GM21526 (cell line): Measurements from ENCODE around the gene VAV3.
"Not testable (repeated sequence)": the region's sequence is repeated elsewhere in the genome, so short reads cannot be mapped to it uniquely, and the experiment has no call there.

ENCODE experiments used
- ATAC-seq: cut with Tn5 transposase; IDR thresholded peaks from one replicate; pipeline ENCODE4 v1.9.1; 2021; ENCODE audit warnings: moderate library complexity; ENCODE audit not compliant: unreplicated experiment, low FRiP score

The VAV3 gene

DNA sequence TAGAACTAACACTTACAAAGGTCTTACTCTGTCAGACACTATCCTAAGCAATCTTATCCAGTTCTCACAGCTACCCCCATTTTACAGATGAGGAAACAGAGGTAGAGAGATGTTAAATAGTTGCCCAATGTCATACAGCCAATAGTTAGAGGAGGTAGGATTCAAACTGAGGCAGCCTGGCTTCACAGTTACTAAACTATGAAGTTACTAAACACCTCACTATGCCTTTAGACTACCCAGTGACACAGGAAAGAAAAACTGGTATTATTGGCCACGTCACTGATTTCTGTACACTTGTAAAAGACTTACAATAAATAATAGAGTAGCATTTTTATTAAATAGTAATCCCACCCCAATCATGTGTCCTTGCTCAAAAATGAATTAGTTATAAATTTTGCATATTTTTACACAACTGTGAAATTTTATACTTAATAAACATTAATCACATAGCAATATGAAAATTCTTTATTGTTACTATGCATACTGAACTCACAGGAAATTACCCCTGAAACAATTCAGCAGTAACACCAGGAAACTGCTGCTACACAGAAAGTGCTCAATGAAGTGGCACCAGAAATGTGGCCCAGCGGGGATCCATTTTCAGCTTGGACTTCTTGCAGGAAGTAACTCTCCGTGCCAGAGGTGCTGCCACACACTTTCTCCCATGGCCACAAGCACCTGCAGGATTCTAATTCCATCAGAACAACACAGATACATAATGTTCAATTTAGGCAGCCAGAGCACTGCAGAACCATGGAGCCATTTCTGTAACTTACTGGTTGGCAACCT, 69.4 kb downstream of the VAV3 start:
- ATAC-seq, result no peak

DNA sequence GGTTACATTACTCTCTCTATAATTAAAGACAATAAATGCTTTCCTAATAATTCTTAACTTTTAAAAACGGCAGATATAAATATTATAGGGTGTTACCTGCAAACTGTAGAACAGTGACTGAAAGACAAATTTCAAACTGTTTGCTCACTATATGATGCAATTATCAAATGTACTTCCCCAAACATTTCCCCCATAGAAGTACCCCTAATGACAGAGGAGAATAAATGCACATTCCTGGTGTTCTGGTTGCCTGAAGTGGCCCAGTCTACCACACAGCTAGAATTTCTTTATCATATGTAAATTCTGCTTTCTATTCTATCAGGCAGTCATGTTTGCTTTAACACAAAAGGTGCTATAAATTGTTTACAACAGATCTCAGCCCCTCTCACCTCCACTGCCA, 70.4 kb downstream of the VAV3 start:
- no peak for ATAC-seq

DNA sequence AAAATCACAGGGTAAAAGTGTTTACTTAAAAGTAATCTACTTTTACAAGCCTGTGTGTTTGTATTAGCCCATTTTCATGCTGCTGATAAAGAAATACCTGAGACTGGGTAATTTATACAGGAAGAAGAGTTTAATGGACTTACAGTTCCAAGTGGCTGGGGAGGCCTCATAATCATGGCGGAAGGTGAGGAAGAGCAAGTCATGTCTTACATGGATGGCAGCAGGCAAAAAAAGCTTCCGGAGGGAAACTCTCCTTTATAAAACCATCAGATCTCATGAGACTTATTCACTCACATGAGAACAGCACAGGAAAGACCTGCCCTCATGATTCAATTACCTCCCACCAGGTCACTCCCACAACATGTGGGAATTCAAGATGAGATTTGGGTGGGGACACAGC, 71.6 kb downstream of the VAV3 start:
- ATAC-seq, result not testable (repeated sequence)

DNA sequence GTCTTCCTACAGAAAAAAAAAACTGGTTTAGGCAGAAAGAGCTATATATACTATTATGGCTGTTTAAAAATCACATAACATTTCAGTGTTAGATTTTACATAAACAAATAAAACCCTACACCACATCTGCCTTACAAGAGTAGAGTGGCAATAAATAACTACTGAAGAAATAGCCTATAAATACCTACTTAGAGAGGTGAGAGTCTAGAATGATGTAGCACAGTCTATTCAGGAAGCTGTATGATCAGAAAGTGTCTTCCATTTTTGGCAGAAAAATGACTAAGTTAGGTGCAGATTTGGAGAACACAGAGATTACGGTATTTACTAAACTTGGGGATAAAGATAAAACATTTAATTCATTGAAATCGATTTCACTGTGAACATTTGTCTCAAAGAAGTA, 75.5 kb downstream of the VAV3 start:
- no peak for ATAC-seq

DNA sequence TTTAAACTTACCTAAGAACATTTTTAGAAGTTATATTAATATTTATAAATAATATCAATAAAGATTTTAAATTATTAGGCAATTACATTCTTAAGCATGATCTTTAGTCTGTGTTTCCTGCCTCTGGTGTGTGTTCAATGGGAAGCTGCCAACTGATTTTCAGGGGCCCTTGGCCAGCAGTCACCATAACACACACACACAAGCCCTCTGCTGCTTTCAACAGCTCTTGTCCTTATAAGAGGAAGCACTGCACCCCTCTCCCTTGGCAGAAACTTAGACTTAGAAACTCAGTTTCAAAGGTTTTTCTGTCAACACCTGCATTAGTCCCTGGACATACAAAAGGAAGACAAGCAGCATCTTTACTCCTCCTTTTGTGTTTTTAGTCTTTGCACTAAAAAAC, 81.4 kb downstream of the VAV3 start:
- ATAC-seq, result no peak

DNA sequence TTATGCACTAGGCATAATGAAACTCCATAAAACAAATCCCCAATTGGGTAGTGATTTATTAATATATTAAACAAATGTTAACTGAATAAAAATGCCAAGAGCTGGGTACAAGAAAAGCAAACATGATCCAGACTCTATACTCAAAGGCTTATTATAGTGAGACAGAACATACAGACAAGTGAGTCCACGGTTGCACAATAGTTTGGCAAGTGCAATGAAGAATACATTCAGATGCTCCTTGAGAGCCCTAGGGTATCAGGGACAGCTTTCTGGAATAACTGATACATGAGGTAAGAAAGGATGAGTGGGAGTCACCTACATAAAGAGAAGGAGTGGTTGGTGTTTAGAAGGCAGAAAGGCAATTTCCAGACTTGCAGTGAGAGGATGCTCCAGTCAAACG, 85.1 kb downstream of the VAV3 start:
- ATAC-seq, result no peak

DNA sequence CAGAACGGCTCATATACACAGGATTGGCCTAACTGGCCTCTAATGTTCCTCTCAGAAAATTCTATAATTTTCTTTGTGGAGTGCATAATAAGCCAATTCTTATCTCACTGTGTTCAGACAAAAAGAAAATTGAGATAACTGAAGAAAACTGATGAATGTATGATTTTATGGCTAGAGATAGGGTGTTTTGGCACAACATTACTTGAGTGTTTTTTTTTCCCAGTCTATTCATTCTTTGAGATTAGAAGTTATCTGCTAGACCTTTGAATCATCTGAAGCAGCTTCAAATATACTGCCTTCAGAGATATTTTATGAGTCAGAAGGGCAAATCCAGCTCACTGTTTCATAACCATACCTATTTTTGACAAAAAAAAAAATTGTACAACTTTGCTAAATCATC, 85.6 kb downstream of the VAV3 start:
- ATAC-seq, result no peak

DNA sequence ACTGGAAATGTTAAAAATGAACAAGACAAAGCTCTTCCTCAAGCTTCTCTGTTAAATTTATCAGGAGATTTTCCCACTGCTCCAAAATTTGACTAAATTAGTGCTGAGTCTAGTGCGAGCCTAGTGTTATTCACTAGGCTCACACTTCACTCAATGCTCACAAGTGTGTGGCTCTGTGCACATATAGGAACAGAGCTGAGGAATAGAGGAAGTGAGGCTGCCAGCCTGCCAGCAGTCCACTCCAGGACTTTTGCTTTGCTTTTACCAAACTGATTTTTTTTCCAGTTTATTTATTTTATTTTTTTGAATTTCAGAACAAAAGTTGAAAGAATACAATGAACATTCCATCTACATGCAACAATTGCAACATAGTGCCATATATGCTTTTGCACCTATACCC, 87.2 kb downstream of the VAV3 start:
- no peak for ATAC-seq

DNA sequence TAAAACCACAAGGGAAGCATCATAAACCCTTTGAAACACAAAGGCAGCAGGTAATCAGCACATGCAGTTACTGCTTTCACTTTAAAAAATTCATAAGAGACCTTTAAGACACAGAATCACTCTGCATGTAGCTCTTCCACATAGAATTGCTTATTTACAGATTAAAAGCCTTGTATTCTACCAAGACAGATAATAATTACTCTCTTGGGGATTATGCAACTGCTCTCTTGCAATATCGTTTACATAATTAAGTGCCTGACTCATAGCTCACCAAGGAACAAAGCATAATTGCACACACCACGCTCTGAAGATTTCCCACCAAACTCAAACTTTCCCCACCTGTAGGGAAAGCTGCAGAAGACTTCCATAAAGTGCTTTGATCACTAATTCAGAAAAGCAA, 87.9 kb downstream of the VAV3 start:
- no peak for ATAC-seq

DNA sequence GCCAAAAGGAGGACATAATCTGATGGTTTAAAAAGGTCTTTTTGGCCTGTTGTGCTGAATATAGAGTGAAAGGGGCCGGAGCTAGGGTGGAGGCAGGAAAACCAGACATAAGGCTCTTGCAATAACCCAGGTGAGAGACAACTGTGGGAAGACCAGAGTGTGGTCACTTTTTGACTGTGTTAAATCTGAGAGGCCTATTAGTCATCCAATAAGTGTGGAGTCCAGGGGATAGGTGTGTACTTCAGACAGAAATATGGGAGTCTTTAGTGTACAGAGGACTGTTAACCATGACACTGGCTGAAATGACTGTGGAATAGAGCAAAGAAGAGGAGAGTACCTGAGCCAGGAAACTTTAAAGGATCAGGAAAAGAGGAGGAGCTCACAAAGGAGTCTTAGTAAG, 89.3 kb downstream of the VAV3 start:
- no peak for ATAC-seq

DNA sequence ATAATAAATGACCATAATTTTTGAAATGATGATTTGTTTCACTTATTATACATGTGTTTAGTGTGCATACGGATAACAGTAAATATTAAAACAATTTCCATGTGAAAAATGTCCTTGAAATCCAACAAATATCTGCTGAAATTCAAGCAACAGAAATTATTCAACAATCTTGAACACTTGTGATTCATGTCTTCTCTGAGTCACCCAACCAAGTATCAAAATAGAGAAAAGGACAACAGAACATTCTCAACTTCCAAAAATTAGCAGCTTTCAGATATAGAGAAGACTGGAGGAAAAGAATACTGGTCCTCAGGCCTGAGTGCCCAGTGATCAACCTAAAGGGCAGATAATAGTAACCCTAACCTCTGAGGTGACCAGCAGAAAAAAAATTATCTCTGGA, 90.8 kb downstream of the VAV3 start:
- ATAC-seq, result no peak

DNA sequence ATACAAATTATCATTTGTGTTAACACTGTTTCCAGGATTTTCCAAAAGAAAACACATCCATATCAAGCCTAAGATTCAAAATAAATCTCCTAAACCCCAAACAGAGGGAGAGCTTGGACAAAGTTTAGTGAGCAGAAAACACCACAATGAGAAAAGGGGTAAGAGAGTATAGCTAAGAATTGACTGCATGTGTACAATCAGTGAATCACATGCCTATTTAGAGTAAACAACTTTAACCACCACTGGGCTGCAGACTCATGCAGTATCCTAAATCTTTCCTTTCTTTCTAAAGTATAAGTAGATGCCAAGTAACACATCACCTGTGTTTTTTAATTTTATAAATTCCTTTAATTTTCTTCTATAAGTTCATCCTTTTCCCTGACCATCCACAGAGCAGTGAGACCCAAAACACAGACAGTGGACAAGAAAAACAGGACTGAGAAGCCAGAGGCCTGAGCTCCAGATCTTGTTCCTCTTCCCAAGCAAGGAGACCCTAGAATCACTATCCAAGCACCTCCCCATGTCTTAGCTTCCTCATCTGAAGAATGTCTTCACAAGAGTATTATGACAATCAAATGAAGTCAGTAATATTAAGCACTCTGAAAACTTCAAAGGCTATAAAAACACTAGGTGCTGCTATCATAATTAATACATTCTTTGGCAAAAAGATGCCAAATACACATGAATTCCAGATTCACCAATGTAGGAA, 93.1 kb downstream of the VAV3 start:
- ATAC-seq, result no peak

DNA sequence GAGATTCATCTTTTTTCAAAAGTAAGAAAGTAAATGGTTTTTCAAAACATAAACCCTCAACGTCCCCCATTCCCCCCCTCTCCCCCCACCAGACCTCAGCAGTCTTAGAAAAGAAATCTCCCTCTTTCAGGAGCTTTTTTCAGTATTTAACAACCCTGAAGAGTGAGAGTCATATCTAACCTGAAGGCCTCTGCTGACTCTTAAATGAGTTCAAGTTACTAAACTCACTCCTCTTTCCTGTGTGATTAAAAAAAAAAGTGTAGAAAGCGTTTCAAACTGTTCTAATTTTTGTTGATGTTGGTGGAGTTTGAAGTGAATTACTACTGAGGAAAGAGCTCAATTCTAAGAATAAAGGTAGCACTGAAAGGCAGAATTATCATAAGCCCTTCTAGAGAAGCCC, 93.7 kb downstream of the VAV3 start:
- ATAC-seq, result no peak

DNA sequence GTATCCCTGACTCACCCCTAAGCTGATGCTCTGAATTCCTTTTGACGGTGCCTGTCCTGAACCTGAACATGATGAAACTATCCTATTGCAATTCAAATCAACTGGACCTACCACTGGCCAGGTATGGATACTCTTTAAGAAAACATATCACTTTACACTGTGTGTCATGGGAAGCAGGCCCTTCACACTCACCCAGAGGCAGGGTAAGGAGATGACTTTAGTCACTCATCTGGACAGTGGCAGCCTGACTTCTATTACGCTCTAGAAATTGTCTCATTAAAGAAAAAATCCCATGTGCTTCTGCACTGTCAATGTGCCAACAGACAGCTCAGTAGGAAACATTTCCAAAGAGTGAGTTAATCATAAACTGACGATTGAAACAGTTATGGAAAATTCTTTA, 94.3 kb downstream of the VAV3 start:
- no peak for ATAC-seq

DNA sequence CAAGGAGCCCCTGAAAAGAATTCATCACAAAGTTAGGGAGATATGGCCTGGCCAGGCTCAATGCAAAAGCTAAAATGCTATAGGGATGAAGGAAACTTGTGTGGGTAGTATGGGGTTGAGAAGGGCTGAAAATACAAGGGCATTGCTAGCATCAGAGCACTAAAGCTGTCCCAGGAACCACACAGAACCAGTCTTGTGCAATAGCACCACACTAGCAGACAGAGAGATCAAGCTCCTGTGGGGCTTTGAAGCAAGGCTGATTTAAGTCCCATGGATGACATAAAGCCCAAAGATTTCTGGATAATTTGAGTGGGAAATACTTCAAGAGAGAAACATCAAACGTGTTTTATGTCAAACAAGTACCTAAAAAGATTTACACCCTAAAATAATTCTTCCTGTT, 97.1 kb downstream of the VAV3 start:
- no peak for ATAC-seq

DNA sequence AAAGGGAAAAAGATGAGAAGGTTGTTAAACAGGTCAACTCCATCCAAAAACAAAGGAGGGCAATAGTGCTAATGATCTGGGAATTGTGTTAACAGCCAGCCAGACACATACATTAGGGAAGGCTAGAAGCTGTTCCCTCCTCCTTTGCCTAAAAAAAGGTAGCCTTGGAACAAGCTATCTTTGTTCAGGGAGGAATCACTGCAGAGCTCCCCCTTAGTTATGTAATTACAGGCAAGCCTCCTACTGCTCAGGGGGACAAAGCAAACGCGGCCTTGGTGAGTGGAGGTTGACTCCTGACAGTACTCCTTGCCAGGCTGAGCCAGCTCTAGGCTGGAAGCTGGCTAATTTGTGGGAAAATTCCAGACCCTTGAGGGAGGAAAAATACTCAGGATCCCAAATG, 97.6 kb downstream of the VAV3 start:
- no peak for ATAC-seq

DNA sequence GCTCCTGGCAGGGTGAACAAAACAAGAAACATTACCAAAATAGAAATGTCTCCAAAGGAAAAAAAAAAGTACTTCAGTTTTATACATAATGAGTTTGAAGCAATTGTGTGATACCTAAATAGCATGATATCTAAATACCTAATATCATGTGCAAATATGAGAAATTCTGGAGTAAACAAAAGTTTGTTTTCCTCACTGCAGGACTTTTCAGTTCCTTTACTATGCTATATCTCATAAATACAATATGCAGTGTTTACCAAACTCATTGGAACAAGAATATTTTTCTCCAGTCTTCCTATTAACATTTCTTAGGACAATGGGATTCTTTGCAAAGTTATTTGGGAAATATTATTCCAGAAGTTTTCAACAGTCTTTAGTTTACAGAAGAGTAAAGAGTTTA, 98.1 kb downstream of the VAV3 start:
- ATAC-seq, result no peak

DNA sequence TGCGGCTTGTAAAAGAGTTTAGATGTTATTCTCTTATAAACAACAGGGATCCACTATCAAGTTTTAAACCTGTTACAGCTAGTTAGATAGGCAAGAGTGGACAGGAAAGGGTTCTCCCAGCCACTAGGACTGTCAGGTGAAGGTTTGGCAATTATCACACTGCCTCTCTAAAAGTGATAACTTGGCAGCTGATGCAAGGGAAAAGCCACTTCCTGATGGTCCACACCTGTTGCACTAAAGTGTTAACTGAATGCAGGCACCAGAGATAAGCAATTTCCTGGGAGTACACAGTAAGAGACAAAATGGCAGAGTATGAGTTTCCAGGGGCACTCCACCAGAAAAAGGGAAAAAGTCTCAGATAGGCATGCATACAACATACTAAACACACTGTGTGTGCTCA, 99.4 kb downstream of the VAV3 start:
- ATAC-seq, result no peak

DNA sequence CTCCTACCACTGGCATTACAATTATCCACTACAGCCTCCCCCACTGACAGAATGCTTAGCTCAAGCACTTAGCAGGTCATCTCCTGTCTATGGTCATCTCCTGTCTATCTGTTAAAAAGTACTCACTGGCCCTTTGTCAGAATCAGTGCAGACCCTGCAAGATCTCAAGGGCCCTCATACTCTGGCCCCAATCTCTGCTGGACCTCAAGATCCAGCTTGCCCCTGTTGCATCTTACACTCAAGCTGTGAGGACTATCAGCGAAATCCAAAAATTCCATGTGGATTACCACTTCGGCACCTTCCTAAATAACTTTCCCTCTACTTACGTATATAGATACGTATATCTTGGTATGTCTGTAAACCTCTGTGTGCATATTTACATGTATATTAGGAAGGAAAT, 101.6 kb downstream of the VAV3 start:
- ATAC-seq, result no peak

DNA sequence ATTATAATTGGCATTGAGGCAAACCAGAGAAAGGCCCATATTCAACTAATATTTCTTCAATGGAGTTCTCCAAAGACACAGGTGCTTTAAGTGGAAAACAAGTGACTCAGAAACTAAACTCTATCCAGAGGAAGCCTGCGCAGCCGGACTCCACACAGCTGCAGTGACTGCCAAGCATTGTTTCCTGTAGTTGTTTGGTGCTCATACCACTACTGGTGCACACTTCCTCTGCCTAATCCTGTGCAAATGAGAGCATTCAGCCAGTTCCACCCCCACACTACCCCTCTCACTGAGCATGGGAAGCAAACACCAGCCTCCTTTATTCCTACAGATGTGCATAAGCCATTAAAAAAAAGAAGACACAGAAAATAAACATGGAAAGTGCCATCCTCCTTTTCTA, 102.9 kb downstream of the VAV3 start:
- no peak for ATAC-seq

DNA sequence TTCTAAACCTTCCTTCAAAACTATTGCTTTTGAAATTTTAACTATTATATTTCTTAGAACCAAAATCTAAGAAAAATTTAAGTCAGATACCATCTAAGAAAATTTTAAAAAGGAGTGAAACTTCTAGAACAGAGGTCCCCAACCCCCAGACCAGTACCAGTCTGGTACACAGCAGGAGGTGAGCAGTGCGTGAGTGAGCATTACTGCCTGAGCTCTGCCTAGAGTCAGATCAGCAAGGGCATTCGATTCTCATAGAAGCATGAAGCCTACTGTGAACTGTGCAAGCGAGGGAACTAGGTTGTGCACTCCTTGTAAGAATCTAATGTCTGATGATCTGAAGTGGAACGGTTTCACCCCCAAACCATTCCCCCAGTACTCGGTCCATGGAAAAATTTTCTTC, 106.7 kb downstream of the VAV3 start:
- ATAC-seq, result no peak

DNA sequence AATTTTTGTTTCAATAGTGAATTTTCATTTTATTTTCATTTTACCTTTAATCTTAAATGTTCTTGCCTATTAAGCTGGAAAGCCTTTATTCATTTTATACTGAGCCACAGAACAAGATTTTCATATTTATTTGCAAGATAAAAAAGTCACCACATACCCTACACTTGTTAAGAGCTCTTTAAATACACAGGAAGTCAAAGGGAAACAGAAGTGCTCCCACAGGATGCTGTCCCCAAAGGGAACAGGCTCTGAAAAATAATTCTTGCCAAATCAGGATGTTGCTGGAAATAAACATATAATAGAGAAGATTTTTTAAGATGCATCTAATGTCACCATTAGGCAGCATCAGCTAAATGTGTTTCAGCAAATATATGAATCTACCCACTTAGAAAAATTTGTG, 113.6 kb downstream of the VAV3 start:
- no peak for ATAC-seq
